PC-9 (cell line): ENCODE results near the gene CARHSP1. TPM values are rescaled to one million over a fixed set of nuclear protein-coding genes. Genes with fewer than 3 reads are reported as not detected.
"Not testable (repeated sequence)": the region's sequence is repeated elsewhere in the genome, so short reads cannot be mapped to it uniquely, and the experiment has no call there.

Experiments
- BruUV-seq: library from RNA; stranded (reverse); fragments of 400-500 nt; replicated peaks from 2 replicates; lab custom pipeline; 2021; lab: Mats Ljungman, UMichigan
- CTCF ChIA-PET: fragments of 300-600 bp; sonication (Branson Sonifier 250); formaldehyde crosslinking; loops from one replicate; lab custom pipeline; 2022; ENCODE audit warnings: antibody characterized with exemption; lab: Charles Lee
- POLR2A ChIA-PET: fragments of 300-600 bp; sonication (Branson Sonifier 250); formaldehyde crosslinking; loops from one replicate; lab custom pipeline; 2022; ENCODE audit warnings: antibody characterized with exemption; ENCODE audit not compliant: unreplicated experiment; lab: Charles Lee
- DNase-seq, 2 experiments: peaks; one replicate each; pipeline versions ENCODE4 v3.0.0 to v3.0.0-alpha.2; 2015 to 2022; ENCODE audit warnings: mixed read lengths in 1 of 2
- H2AFZ ChIP-seq: fragments of 200-600 bp; sonication (generic); 2 replicates; pipeline ENCODE4 v1.8.1; 2017; ENCODE audit warnings: antibody characterized with exemption
- H3F3A ChIP-seq: fragments of 200-600 bp; sonication (generic); 2 replicates; pipeline ENCODE4 v1.8.1; 2017; ENCODE audit warnings: antibody characterized with exemption, mild to moderate bottlenecking, low read depth; ENCODE audit not compliant: insufficient read depth
- H3K27ac ChIP-seq: fragments of 200-600 bp; sonication (generic); 2 replicates; pipeline ENCODE4 v1.6.1; 2016; ENCODE audit warnings: mixed run types
- H3K27me3 ChIP-seq: fragments of 200-600 bp; sonication (generic); 2 replicates; pipeline ENCODE4 v1.6.1; 2016; ENCODE audit warnings: low read depth, mixed run types; ENCODE audit not compliant: insufficient read depth
- H3K36me3 ChIP-seq: fragments of 200-600 bp; sonication (generic); 2 replicates; pipeline ENCODE4 v1.6.1; 2016; ENCODE audit warnings: low read depth, mixed run types
- H3K4me1 ChIP-seq: fragments of 200-600 bp; sonication (generic); replicated peaks from 2 replicates; pipeline ENCODE4 v1.6.1; 2016; ENCODE audit warnings: mixed run types; ENCODE audit not compliant: insufficient read depth
- H3K4me2 ChIP-seq: fragments of 200-600 bp; sonication (generic); 2 replicates; pipeline ENCODE4 v1.6.1; 2017; ENCODE audit warnings: mixed run types
- H3K4me3 ChIP-seq: fragments of 200-600 bp; sonication (generic); 2 replicates; pipeline ENCODE4 v1.6.1; 2016; ENCODE audit warnings: mixed run types
- H3K79me2 ChIP-seq: fragments of 200-600 bp; sonication (generic); 2 replicates; pipeline ENCODE4 v1.6.1; 2017; ENCODE audit warnings: low read depth, mixed run types
- H3K9me2 ChIP-seq: fragments of 200-600 bp; sonication (generic); 2 replicates; pipeline ENCODE4 v1.8.1; 2017; ENCODE audit warnings: mild to moderate bottlenecking; ENCODE audit not compliant: insufficient read depth
- H3K9me3 ChIP-seq: fragments of 200-600 bp; sonication (generic); 2 replicates; pipeline ENCODE4 v1.8.1; 2016; ENCODE audit warnings: low read depth; ENCODE audit not compliant: insufficient read depth
- H4K20me1 ChIP-seq: fragments of 200-600 bp; sonication (generic); 2 replicates; pipeline ENCODE4 v1.8.1; 2017; ENCODE audit not compliant: insufficient read depth
- EZH2 ChIP-seq: fragments of 200-600 bp; sonication (generic); IDR thresholded peaks from 2 replicates; pipeline ENCODE4 v1.8.0; 2017; ENCODE audit warnings: antibody characterized with exemption, low read depth
- intact Hi-C: fragments of 100-400 bp; cut with micrococcal nuclease; formaldehyde crosslinking; loops from one replicate; pipeline ENCODE4 v1.10.0; 2022; ENCODE audit not compliant: unreplicated experiment
- total RNA-seq: library from RNA; stranded (reverse); gene quantifications from 2 replicates; pipeline ENCODE4 v1.2.3, GENCODE V29; 2021
- TF ChIP-seq, protein P1 (sequence below): fragments of 200-600 bp; sonication (generic); conservative IDR thresholded peaks from 2 replicates; pipeline ENCODE4 v1.6.1; 2017; ENCODE audit warnings: mixed run types, antibody characterized with exemption, mild to moderate bottlenecking, moderate library complexity

CARHSP1 gene
- total RNA-seq, 1 experiment from 2014 or later = 179 TPM

DNA sequence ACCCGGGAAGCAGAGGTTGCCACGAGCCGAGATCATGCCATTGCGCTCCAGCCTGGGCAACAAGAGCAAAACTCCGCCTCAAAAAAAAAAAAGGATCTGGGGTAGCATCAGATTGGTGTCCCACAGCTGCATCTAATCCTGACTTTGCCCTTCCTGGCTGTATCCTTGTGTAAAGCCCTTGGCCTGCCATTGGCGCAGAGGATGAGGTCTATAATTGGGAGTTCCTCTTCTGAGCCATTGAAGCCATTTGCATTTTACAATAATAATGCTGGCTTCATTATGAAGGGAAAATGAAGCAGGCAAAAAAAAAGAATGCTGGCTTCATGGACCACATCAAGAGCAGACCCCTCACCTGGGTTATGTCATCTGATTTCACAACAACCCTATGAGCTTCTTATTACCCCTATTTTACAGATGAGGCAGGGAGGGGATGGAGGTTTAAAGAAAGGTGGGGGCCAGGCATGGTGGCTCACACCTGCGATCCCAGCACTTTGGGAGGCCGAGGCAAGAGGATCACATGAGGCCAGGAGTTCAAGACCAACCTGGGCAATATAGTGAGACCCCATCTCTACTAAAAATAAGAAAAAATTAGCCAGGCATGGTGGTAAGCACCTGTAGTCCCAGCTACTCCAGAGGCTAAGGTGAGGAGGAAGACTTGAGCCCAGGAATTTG is 12.2 kb upstream of the CARHSP1 start:
- no peaks in the 10 kb centered on the region for H3K27me3 ChIP-seq
- no peaks in the 10 kb centered on the region for H3K79me2 ChIP-seq
- no peak overlapping the region for H3K4me2 ChIP-seq
- DNase-seq = no peak
- H3K27ac ChIP-seq = no peak overlapping the region
- ChIA-PET POLR2A (no interaction called here), CTCF (interaction anchor here (0.6 to 1.1 kb wide), 6 partner anchors 12 to 1441 kb away, joined by 3 to 8 read pairs (median 4); partner anchors contain the start of gene CARHSP1)
- no peak overlapping the region for H2AFZ ChIP-seq
- peaks cover 36% of the 10 kb centered on the region for H3K4me1 ChIP-seq
- no peaks in the 10 kb centered on the region for H3K9me3 ChIP-seq
- no TSS peak for BruUV-seq
- H3F3A ChIP-seq = peaks cover 40% of the 10 kb centered on the region
- H3K9me2 ChIP-seq = no peaks in the 10 kb centered on the region
- H3K4me3 ChIP-seq = no peak overlapping the region
- TF ChIP-seq, protein P1, sequence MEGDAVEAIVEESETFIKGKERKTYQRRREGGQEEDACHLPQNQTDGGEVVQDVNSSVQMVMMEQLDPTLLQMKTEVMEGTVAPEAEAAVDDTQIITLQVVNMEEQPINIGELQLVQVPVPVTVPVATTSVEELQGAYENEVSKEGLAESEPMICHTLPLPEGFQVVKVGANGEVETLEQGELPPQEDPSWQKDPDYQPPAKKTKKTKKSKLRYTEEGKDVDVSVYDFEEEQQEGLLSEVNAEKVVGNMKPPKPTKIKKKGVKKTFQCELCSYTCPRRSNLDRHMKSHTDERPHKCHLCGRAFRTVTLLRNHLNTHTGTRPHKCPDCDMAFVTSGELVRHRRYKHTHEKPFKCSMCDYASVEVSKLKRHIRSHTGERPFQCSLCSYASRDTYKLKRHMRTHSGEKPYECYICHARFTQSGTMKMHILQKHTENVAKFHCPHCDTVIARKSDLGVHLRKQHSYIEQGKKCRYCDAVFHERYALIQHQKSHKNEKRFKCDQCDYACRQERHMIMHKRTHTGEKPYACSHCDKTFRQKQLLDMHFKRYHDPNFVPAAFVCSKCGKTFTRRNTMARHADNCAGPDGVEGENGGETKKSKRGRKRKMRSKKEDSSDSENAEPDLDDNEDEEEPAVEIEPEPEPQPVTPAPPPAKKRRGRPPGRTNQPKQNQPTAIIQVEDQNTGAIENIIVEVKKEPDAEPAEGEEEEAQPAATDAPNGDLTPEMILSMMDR = no peak
- no peak for TF ChIP-seq EZH2
- H4K20me1 ChIP-seq = no peaks in the 10 kb centered on the region
- no peaks in the 10 kb centered on the region for H3K36me3 ChIP-seq
- intact Hi-C loops = loop anchor here (2.0 to 5.0 kb wide), 2 partner anchors 204 to 220 kb away; no protein-coding TSS in a partner anchor

DNA sequence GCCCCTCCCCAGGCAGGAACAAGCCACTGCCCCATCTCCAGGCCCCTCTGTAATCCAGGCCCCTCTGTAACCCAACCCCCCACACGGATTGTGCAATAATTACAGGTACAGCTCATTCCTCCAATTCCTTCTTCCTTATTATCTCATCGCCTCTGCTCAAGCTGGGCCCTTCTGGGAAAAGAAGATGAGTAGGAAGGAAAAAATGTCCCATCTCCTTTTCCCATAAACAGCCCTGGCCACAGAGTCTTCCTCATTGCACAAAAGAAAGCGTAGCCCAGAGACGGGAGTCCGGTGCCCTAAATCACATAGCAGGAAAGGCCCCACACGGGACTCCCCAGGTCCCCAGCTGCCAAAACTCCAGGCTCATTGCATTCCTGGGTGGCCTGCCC is 9.7 kb upstream of the CARHSP1 start:
- H4K20me1 ChIP-seq = no peaks in the 10 kb centered on the region
- CTCF ChIA-PET = interaction anchor here (0.6 to 2.2 kb wide), 2 partner anchors 10 to 305 kb away, joined by 3 to 13 read pairs; partner anchors contain the start of gene CARHSP1
- H2AFZ ChIP-seq = no peak overlapping the region
- H3K4me2 ChIP-seq = peak overlapping the region; percentile 72
- H3K9me2 ChIP-seq = no peaks in the 10 kb centered on the region
- TF ChIP-seq, protein P1 = no peak
- POLR2A ChIA-PET = interaction anchor here (0.7 kb wide), 1 partner anchor 10 kb away, joined by 15 read pairs; the partner anchor contains the start of gene CARHSP1
- H3K9me3 ChIP-seq = no peaks in the 10 kb centered on the region
- no peaks in the 10 kb centered on the region for H3K79me2 ChIP-seq
- peak overlapping the region; percentile 76 for H3K27ac ChIP-seq
- H3K36me3 ChIP-seq = no peaks in the 10 kb centered on the region
- no peak overlapping the region; the same call in 1 of the 2 replicates for H3K4me3 ChIP-seq
- intact Hi-C loops = loop anchor here (2.0 to 10.0 kb wide), 2 partner anchors 82 to 216 kb away; partner anchors contain the start of genes HAPSTR1, PMM2 and TMEM186
- H3K27me3 ChIP-seq = no peaks in the 10 kb centered on the region
- no TSS peak for BruUV-seq
- peaks cover 28% of the 10 kb centered on the region for H3F3A ChIP-seq
- DNase-seq = peak; percentile 70 to 81
- H3K4me1 ChIP-seq = peaks cover 23% of the 10 kb centered on the region

DNA sequence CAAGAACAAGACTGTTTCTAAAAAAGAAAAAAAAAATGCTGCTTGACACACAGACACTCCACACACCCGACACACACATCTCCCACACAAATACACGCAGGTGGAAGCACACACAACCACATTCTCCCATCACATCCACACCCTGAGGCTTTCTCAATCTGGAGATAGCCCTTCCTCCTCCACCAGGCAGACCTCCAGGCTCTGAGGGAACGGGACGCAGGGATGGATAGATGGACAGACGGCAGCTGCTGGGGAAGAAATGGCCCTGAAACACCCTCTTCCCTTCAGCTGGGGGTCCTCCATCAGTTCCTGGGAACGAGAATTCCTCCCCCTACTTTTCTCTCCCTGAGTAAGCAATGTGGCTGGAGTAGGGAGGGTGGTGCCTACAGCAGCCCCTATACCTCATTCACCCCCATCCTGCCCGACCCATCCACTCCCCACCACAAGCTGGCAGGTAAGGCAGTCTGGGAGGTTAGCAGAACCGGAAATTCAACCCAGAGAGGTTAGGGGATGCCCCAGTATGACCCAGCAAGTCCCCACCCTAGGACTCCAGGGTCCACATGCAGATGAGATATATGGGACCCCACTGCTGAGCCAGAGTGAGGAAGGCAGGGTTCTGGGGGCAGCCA is 9.2 kb upstream of the CARHSP1 start:
- intact Hi-C loops = loop anchor here (2.0 to 10.0 kb wide), 2 partner anchors 81 to 217 kb away; partner anchors contain the start of genes HAPSTR1, PMM2 and TMEM186
- DNase-seq = peak; percentile 65 to 70
- no peaks in the 10 kb centered on the region for H3K79me2 ChIP-seq
- peak overlapping the region; percentile 76 for H3K27ac ChIP-seq
- peaks cover 23% of the 10 kb centered on the region for H3K4me1 ChIP-seq
- H3K36me3 ChIP-seq = no peaks in the 10 kb centered on the region
- no TSS peak for BruUV-seq
- H3K27me3 ChIP-seq = no peaks in the 10 kb centered on the region
- CTCF ChIA-PET = interaction anchor here (0.6 to 2.2 kb wide), 2 partner anchors 9 to 304 kb away, joined by 3 to 13 read pairs; partner anchors contain the start of gene CARHSP1
- peaks cover 28% of the 10 kb centered on the region for H3F3A ChIP-seq
- no peak for TF ChIP-seq EZH2
- TF ChIP-seq, protein P1 = no peak
- H2AFZ ChIP-seq = no peak overlapping the region
- H4K20me1 ChIP-seq = no peaks in the 10 kb centered on the region
- no peak overlapping the region for H3K4me3 ChIP-seq
- H3K4me2 ChIP-seq = peak overlapping the region; percentile 72
- H3K9me3 ChIP-seq = no peaks in the 10 kb centered on the region
- H3K9me2 ChIP-seq = no peaks in the 10 kb centered on the region
- POLR2A ChIA-PET = interaction anchor here (0.5 to 0.7 kb wide), 2 partner anchors 9 to 147 kb away, joined by 4 to 15 read pairs; partner anchors contain the start of gene CARHSP1

DNA sequence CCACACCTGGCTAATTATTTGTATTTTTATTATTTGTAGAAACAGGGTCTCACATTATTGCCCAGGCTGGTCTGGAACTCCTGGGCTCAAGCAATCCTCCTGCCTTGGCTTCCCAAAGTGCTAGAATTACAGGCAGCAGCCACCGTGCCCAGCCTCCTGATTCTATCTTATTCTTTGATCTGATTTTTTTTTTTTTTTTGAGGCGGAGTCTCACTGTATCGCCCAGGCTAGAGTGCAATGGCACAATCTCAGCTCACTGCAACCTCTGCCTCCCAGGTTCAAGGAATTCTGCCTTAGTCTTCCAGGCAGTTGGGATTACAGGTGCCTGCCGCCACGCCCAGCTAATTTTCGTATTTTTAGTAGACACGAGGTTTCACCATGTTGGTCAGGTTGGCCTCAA is 6.5 kb upstream of the CARHSP1 start:
- intact Hi-C loops = loop anchor here (10.0 kb wide), 1 partner anchor 219 kb away; the partner anchor contains the start of gene HAPSTR1
- H3K4me2 ChIP-seq, H4K20me1 ChIP-seq, DNase-seq, H3K4me3 ChIP-seq, H3K79me2 ChIP-seq, BruUV-seq, H2AFZ ChIP-seq, H3K36me3 ChIP-seq, H3K9me2 ChIP-seq, H3K9me3 ChIP-seq, POLR2A ChIA-PET, CTCF ChIA-PET, H3K27ac ChIP-seq, H3K27me3 ChIP-seq: not testable (repeated sequence)
- H3F3A ChIP-seq = peaks cover 54% of the 10 kb centered on the region
- H3K4me1 ChIP-seq = peaks cover 45% of the 10 kb centered on the region
